GM18507 (cell line): ENCODE data around the gene HRAS.

ENCODE experiments used
- DNase-seq: peaks from one replicate; pipeline ENCODE4 v3.0.0; 2011; ENCODE audit warnings: low read depth; ENCODE audit not compliant: insufficient read length; ENCODE audit errors: extremely low spot score
- FAIRE-seq: peaks from 2 replicates; lab custom pipeline; 2011; peaks lifted over from hg19 to GRCh38; lab: Jason Lieb, UNC

The HRAS gene

DNA sequence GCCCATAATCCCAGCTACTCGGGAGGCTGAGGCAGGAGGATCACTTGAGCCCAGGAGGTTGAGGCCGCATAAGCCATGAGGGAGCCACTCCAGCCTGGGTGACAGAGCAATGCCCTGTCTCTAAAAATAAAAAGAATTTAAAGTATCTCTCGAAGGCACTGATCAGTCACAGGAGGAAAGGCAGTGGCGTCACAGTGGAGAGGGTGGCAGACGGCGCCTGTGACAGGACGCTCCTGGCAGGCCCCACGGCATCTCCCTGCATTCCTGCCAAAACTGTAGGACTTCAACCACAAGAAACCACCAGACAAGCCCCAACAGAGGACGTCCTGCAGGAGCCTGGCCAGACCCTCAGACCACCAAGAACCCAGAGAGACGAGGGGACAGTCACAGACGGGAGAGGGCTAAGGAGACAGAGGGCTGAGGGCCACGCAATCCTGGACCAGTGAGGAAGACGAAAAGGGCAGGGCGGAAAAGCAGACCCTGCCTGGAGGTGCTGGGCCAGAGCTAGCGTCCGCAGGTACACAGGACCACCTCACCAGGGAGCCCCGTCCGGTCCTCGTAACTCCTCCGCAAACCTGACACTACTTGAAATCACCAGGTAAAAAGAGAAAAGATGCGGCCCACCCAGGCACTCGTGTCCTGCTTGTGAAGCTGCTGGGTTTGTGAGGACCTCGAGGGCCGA is 34.2 kb downstream of the HRAS start:
- no peak for FAIRE-seq
- no peak for DNase-seq

DNA sequence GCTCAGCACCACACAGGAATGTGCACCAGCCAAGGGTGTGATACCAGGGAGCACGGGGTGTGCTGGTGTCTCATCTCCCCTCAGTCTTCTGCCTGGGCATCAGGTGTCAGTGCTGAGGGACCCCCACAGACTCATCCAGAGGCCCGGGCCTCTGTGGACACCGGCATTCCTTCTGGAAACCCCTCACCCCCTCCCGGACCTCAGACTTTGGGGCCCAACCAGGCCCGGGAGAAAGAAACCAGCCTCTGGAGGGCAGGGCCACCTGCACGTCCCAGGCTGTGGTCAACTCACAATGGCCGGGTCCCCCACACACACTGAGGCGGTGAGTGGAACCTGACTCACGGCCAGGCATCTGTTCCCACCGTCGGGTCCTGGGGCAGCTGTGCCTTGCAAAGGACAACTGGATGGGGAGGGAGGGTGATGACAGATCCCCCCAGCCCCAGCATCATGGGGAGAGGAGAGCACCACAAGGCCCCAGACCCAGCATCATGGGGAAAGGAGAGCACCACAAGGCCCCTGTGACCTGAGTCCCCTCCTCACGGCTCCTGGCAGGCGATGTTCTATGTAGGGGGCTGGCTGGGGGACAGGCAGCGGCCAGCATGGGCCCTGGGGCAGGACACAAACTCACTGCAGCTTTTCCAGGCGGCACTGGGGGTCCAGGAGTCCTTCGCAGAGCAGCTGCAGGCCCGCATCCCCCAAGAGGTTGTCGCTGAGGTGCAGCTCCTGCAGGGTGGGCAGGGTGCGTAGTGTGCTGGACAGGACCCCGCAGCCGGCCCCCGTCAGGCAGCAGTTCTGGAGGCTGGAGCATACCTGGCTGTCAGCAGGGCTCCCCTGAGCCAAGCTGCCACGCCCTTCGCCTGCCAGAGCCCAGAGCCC is 35.9 kb downstream of the HRAS start:
- no peak for DNase-seq
- FAIRE-seq: no peak

DNA sequence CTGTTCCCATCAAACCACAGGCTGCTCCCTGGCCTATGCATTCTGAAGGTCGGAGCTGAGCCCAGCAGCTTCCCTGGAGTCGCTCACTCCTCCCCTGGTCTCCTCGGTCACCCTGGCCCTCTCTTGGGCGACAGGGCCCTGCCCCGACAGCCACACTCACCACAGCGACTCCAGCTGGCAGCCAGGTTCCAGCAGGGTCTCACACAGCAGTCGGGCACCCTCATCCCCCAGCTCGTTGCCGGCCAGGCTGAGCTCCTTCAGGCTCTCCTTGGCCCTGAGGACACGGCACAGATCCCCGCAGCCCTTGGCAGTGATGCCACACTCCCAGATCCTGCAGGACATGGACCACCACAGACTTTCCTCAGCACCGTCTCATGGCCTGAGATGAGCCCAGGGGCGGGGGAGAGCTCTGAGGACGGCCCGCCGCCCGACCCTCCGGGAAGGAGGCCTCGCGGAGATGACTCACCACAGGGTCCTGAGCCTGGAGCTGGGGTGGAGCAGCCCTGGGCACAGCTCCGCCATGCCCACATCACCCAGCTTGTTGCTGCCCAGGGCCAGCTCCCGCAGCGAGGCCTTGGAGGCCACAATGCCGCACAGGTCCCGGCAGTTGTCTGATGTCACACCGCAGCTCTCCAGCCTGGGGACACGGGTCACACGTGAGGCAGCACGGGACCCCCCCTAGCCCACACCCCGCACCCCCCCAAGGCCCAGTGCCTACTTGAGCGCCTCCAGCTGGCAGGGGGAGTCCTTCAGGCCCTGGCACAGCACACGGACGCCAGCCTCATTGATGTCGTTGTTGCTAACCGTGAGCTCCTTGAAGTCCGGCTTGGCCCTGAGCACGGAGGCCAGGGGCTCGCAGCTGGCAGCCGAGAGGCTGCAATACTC is 36.8 kb downstream of the HRAS start:
- DNase-seq (no peak), FAIRE-seq (no peak)

DNA sequence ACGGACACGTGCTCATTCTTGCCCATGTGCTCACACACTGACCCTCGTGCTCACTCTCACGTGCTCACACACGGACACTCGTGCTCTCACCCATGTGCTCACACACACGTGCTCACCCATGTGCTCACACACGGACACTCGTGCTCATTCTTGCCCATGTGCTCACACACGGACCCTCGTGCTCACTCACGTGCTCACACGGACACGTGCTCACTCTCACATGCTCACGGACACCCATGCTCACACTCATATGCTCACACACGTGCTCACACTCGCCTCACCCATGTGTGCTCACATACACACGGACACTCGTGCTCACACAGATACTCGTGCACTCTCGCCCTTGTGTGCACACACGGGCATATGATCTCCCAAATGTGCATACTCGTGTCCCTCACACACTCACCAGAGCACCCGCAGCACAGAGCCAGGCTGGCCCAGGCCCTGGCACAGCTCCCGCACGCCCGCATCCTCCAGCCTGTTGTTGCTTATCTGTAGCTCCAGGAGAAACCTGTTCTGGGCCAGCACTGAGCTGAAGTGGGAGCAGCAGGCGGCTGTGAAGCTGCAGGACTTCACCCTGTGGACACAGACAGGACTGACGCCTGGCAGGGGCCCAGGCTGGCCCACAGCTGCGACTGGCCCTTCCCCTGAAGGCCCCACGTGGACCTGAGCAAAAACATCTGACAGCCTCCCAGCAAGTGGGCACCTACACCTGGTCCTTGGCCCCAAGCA is 37.6 kb downstream of the HRAS start:
- DNase-seq (no peak), FAIRE-seq (no peak)

DNA sequence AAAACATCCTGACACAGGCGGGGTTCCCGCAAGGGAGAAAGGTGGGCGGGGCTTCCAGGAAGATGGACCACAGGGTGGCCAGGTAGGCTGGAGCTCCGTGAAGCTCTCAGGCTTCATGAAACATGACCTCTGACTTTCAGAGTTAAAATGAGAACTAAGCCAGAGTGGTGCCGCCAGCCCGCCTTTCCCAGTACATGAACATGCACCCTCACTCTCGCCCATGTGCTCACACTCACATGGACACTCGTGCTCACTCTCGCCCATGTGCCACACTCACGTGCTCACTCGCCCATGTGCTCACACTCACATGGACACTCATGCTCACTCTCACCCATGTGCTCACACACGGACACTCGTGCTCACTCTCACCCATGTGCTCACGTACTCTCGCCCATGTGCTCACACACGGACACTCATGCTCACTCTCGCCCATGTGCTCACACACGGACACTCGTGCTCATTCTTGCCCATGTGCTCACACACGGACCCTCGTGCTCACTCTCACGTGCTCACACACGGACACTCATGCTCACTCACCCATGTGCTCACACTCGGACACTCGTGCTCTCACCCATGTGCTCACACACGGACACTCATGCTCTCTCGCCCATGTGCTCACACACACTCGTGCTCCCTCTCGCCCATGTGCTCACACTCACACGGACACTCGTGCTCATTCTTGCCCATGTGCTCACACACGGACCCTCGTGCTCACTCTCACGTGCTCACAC is 38.4 kb downstream of the HRAS start:
- no peak for DNase-seq
- no peak for FAIRE-seq

DNA sequence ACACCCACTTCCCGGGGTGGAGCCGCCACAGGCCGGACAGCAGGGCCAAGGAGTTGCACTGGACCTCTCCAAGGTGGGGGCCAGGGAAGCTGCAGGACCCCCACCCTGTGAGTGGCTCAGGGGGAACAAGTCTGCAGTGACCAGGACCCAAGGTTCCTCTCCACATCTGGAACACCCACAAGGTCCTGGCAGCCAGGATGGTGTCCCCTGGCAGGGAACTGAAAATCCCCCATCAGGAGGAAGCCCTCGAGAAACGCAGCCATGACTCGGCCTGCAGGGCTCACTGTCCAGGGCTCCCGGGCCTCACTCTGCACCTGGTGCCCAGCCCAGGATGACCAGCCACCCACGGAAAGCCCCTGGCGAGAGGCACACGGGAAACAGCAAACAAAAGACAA is 39.8 kb downstream of the HRAS start:
- no peak for DNase-seq
- FAIRE-seq: no peak

DNA sequence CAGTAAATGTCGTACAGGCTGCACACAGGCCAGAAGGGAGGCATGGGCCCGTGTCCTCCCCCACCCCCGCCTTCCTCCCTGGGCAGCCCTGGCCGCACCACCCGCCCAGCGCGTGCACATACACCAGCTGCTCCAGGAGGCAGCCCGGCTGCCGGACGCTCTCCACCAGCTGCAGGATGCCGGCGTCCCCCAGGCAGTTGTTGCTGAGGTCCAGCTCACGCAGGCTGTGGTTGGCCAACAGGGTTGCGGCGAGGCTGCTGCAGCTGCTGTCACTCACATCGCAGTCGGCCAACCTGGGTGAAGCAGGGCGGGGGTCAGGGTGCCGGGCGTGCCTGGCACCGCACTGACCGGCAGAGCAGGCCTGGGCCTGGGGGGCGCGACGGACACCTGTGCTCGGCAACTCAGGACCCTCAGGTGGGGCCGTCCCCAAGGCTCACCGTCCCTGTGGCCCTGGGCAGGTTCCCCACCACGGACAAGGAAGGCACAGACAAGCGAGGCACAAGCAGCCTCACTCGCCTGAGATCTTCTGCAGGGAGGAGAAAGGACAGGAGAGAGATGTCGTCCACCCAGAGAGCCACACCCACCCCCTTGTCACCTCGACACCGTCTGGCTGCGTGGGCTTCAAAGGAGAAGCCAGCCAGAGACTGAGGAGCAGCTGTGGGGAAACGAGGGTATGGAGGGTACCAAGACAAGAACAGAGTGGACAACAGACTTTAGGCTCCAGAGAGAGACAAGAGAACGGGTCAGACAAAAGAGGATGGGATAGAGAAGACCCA is 40.4 kb downstream of the HRAS start:
- no peak for FAIRE-seq
- no peak for DNase-seq

DNA sequence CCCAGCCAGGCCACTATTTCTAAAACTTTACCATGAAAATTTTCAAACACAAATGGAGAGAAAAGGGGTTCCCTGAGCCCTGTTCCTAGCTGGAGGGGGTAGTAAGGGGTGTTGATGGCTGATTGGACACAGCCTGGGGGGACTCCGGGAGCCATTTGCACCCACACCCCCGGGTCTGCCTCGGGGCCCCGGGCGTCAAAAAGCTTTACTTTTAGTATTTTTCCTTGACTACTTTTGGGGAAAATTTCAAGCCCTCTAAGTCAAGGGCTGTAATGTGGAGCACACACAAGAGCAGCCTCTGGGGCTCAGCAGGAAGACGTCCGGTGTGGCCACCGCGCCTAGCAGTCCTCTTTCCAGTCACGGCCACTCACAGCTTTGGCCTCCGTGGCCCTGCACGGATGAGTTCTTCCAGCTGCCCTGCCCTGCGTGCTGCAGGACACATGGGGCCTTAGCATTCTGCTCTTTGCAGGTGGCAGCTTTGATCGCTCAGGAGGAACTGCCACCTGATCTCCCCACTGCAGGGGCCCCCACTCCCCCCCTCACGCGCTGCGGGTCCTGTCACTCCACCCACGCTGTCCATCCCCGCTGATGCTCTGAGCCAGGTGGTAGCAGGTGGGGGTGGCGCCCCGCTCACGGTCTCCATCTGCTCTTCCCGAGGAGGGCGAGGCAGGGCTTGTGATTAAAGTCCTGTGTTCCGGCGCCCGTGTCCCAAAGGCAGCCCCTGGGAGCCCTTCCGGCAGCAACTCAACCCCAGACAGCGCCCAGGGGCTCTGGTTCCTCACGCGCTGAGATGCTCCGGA is 42.7 kb downstream of the HRAS start:
- FAIRE-seq: no peak
- no peak for DNase-seq

DNA sequence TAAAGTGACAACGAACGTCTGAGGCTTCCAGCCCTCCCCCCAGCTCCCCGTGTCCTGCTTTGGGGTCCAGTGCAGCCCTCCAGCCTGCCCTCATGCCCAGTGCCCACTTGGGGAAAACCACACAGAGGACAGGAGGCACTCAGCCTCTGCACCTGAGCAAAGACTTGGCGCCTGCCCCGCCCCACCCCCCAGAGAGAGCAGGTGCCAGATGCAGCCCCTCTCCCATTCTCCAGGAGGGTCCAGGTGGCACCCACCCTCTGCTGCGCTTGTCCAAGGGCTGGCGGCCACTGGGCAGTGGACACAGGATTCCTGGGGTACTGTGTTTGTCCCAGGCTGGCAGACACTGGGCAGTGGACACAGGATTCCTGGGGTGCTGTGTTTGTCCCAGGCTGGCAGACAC is 44.0 kb downstream of the HRAS start:
- FAIRE-seq (no peak), DNase-seq (no peak)

DNA sequence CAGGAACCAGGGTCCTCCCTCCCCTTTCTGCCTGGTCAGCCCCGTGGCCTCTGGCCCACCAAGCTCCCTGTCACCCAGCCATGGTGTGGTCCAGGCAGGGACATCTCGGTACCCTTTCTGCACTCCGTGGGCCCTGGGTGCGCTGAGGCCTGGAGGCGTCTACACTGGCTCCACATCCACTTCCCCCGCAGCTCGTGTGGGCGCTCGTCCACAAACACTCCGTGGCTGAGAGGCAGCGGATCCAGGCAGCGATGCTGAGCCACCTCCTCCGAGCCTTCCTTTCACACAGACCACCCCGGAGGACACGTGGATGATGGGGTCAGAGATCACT is 44.5 kb downstream of the HRAS start:
- FAIRE-seq (no peak), DNase-seq (no peak)

DNA sequence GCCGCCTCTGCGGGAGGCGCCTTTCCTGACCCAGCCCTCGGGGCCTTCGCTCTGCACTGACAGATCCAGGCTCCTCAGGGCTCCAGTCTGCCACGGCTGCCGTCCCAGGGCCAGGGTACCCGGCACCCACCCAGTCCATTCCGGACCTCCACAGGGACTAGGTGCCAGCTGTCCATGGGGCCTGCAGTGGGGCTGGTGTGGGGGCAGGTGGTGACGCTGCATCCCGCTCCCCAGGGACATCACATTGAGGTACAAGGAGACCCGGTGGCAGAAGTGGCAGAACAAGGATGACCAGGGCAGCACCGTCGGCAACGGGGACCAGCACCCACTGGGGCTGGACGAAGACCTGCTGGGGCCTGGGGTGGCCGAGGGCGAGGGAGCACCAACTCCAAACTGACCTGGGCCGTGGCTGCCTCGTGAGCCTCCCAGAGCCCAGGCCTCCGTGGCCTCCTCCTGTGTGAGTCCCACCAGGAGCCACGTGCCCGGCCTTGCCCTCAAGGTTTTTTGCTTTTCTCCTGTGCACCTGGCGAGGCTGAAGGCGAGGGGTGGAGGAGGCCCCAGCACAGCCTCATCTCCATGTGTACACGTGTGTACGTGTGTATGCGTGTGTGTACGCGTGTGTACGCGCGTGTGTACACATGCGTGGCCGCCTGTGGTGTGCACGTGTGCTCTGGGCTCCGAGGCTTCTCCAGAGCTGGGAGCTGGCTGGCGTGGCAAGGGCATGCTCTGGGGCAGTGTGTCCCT is 45.0 kb downstream of the HRAS start:
- no peak for DNase-seq
- FAIRE-seq: no peak

DNA sequence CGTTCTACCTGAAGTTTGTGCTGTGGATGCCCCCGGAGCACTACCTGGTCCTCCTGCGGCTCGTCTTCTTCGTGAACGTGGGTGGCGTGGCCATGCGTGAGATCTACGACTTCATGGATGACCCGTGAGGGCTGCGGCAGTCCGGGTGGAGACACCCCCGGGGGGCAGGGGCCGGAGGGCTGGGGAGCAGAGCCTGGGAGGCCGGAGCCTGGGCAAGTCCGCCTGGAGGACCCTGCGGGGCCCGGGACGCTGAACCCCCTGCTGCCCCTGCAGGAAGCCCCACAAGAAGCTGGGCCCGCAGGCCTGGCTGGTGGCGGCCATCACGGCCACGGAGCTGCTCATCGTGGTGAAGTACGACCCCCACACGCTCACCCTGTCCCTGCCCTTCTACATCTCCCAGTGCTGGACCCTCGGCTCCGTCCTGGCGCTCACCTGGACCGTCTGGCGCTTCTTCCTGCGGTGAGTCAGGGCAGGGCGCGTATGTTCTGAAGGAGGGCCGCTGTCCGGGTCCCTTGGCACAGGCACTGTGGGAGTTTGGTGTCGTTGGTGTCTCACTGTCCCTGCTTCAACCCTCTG is 45.7 kb downstream of the HRAS start:
- DNase-seq (no peak), FAIRE-seq (no peak)

DNA sequence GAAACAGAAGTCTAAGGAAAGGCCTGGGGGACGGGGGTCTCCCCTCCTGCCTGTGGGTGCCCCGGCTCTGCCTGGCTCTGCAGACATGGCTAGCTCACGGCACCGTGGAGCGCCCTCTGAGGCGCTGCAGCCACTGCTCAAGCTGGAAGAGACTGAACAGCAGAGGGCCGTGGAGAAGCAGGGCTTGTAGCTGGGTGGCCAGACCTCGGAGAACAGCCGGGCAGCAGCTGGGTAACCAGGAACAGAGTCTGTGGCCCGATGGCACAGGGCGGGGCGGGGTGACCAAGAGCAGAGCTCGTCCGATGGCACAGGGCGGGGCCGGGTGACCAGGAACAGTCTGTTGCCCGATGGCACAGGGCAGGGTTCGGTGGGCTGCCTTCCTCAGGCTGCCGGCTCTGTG is 46.4 kb downstream of the HRAS start:
- FAIRE-seq: no peak
- DNase-seq: no peak

DNA sequence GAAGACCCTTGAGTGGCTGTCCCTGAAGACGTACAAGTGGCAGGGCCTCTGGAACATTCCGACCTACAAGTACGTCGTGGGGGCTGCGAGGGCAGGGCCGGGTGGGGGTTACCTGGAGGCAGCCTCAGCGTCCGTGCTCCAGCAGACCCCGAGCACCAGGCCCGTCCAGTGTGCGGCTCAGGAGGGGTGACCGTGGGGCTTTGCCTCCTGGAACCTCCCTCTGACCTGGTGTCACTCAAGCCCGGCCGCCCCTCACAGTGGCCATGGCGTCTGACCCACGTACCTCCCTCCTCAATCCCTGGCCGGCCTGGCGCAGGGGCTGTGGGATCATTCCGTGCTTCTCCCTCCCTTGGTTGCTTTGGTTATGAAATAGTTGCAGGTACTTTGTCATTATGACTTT is 46.8 kb downstream of the HRAS start:
- FAIRE-seq (no peak), DNase-seq (no peak)

DNA sequence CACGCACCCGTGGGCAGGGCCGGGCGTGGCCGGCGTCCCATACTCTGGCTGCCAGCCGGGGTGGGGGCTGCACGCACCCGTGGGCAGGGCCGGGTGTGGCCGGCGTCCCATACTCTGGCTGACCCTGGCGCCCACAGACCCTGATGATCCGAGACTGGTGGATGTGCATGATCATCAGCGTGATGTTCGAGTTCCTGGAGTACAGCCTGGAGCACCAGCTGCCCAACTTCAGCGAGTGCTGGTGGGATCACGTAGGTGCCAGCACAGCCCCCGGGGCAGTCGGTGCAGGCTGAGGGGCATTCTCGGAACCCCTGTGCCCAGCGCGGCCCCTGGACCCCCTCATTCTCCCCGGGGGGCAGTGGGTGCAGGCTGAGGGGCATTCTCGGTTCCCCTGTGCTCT is 47.3 kb downstream of the HRAS start:
- no peak for DNase-seq
- no peak for FAIRE-seq

DNA sequence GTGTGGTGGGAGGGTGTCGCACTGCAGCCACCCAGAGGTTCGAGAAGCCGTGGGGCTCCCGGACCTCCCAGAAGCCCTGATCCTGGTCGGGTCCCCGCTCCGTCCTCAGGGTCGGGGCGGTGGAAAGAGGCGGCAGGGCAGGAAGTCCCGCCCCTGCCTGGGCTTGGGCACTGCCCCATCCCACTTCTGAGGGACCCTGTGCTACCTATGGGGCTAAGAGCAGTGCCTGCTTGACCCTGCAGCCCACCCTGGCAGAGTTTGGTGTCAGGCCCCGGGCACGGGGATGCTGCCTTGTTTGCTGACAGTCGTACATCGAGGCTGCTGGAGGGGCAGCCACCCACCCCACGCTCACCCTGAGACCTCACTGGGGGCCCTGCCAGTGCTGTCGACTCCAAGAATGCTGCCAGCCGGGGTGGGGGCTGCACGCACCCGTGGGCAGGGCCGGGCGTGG is 47.8 kb downstream of the HRAS start:
- DNase-seq (no peak), FAIRE-seq (no peak)

DNA sequence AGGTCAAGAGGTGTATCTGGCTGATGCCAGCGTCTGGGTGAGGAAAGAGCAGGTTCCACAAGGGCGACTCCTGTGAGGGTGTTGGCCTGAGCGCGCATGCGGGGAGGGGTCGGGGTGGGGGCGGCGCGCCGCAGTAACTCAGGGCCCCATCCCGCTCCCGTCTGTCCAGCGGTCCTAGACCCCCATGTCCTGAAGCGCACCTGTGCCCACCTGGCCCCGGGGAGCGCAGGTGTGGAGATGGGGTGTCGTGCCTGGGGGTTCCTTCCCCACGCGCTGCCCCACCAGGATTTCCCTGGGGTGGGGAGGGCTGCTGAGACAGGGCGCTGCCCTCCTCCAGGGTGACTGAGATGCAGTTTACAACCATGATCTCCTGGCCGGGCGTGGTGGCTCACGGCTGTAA is 49.2 kb downstream of the HRAS start:
- FAIRE-seq (no peak), DNase-seq (no peak)
